A549 (cell line): ENCODE data around the gene DNAJC7. TPM values are rescaled to one million over a fixed set of nuclear protein-coding genes. Genes with fewer than 3 reads are reported as not detected.

ENCODE experiments used
- ATAC-seq, 2 experiments: fragments of 200-7000 bp in 1 of 2; fragments of >200 bp in 1 of 2; cut with Nextera tagmentation in 1 of 2; cut with Tn5 transposase in 1 of 2; 3 replicates each; pipeline versions ENCODE4 v1.8.0 to v1.9.1; 2018 to 2020; ENCODE audit warnings: mild to moderate bottlenecking in 1 of 2, moderate library complexity in 1 of 2
- CTCF ChIA-PET: fragments of 300-600 bp; sonication (Branson Sonifier 250); formaldehyde crosslinking; extraction: SDS; loops from one replicate; lab custom pipeline; 2021; ENCODE audit warnings: antibody characterized with exemption, inconsistent platforms; lab: Yijun Ruan, JAX
- POLR2A ChIA-PET: fragments of 350-600 bp; formaldehyde crosslinking; extraction: SDS; loops from one replicate; lab custom pipeline; 2021; ENCODE audit warnings: antibody characterized with exemption, inconsistent platforms; lab: Yijun Ruan, JAX
- DNase-seq, 2 experiments: peaks; one replicate each; pipeline versions ENCODE4 v3.0.0 to v3.0.0-alpha.2; 2011 to 2016; ENCODE audit warnings: low read depth in 1 of 2, low spot score in 1 of 2
- FAIRE-seq: peaks from 2 replicates; lab custom pipeline; 2011; peaks lifted over from hg19 to GRCh38; lab: Jason Lieb, UNC
- H3K27ac ChIP-seq, 2 experiments: fragments of >200 bp; sonication (Bioruptor Twin); formaldehyde crosslinking; 3 replicates each; pipeline ENCODE4 v1.5.1; 2016 to 2017
- H3K4me1 ChIP-seq: fragments of >200 bp; sonication (Bioruptor Twin); formaldehyde crosslinking; 3 replicates; pipeline ENCODE4 v1.6.1; 2016
- H3K4me2 ChIP-seq: fragments of >200 bp; sonication (Bioruptor Twin); formaldehyde crosslinking; 3 replicates; pipeline ENCODE4 v1.6.1; 2016
- H3K4me3 ChIP-seq: fragments of >200 bp; sonication (Bioruptor Twin); formaldehyde crosslinking; 3 replicates; pipeline ENCODE4 v1.5.1; 2016
- H3K9me3 ChIP-seq: fragments of >200 bp; sonication (Bioruptor Twin); formaldehyde crosslinking; 3 replicates; pipeline ENCODE4 v1.6.1; 2016
- BHLHE40 ChIP-seq: IDR thresholded peaks from 2 replicates; pipeline ENCODE4 v1.6.1; 2012; ENCODE audit warnings: low read depth, low read length, inconsistent platforms
- CBX8 ChIP-seq: fragments of 200-600 bp; sonication (generic); IDR thresholded peaks from 2 replicates; pipeline ENCODE4 v1.6.1; 2016
- CEBPB ChIP-seq, 2 experiments: fragments of >200 bp in 1 of 2; sonication (Bioruptor Twin) in 1 of 2; formaldehyde crosslinking in 1 of 2; IDR thresholded peaks; 2 replicates each; pipeline ENCODE4 v1.6.1; 2012 to 2016
- CTCF ChIP-seq: fragments of >200 bp; sonication (Bioruptor Twin); formaldehyde crosslinking; IDR thresholded peaks from 3 replicates; pipeline ENCODE4 v1.5.1; 2016
- EP300 ChIP-seq, 2 experiments: fragments of >200 bp; sonication (Bioruptor Twin); formaldehyde crosslinking; IDR thresholded peaks; 2 replicates in 1 of 2; 3 replicates in 1 of 2; pipeline ENCODE4 v1.6.1; 2016 to 2017
- ESRRA ChIP-seq: fragments of 150-350 bp; IDR thresholded peaks from 2 replicates; pipeline ENCODE4 v1.6.1; 2014; ENCODE audit warnings: mild to moderate bottlenecking, low read length, borderline replicate concordance
- FOSL2 ChIP-seq, 2 experiments: fragments of 450-650 bp in 1 of 2; fragments of >200 bp in 1 of 2; sonication (Bioruptor Twin) in 1 of 2; formaldehyde crosslinking; IDR thresholded peaks; 2 replicates each; pipeline versions ENCODE4 v1.5.0 to v1.6.1; 2016 to 2020; ENCODE audit warnings: mild to moderate bottlenecking in 1 of 2, moderate library complexity in 1 of 2
- HEYL ChIP-seq: fragments of 250-450 bp; sonication (Bioruptor Pico); IDR thresholded peaks from 2 replicates; pipeline ENCODE4 v1.8.0; 2021; ENCODE audit warnings: mild to moderate bottlenecking, moderate library complexity
- HOXB13 ChIP-seq: fragments of 250-450 bp; sonication (Bioruptor Pico); IDR thresholded peaks from 2 replicates; pipeline ENCODE4 v1.5.0; 2020; ENCODE audit warnings: low read depth, mild to moderate bottlenecking, moderate library complexity
- HOXB5 ChIP-seq: fragments of 250-450 bp; sonication (Bioruptor Pico); IDR thresholded peaks from 2 replicates; pipeline ENCODE4 v1.5.0; 2020; ENCODE audit warnings: mild to moderate bottlenecking, moderate library complexity
- MAFK ChIP-seq: fragments of 450-650 bp; IDR thresholded peaks from 2 replicates; pipeline ENCODE4 v1.6.1; 2014; ENCODE audit not compliant: partially characterized antibody
- MAZ ChIP-seq: fragments of 150-350 bp; IDR thresholded peaks from 2 replicates; pipeline ENCODE4 v1.6.1; 2014; ENCODE audit warnings: antibody characterized with exemption, low read depth, low read length, borderline replicate concordance
- PBX3 ChIP-seq: IDR thresholded peaks from 2 replicates; pipeline ENCODE4 v1.6.1; 2012
- POLR2A ChIP-seq: IDR thresholded peaks from 2 replicates; pipeline ENCODE4 v1.6.1; 2012; ENCODE audit warnings: mild to moderate bottlenecking, low read length
- RNF2 ChIP-seq: fragments of 200-600 bp; sonication (generic); IDR thresholded peaks from 2 replicates; pipeline ENCODE4 v1.6.1; 2016; ENCODE audit warnings: low read depth, mild to moderate bottlenecking, antibody characterized with exemption, moderate library complexity, borderline replicate concordance
- SREBF2 ChIP-seq: fragments of 450-650 bp; IDR thresholded peaks from 2 replicates; pipeline ENCODE4 v1.6.1; 2014; ENCODE audit warnings: mild to moderate bottlenecking, moderate library complexity
- ZFP36 ChIP-seq: fragments of 450-650 bp; IDR thresholded peaks from 2 replicates; pipeline ENCODE4 v1.6.1; 2014; ENCODE audit warnings: borderline replicate concordance; ENCODE audit not compliant: partially characterized antibody
- ZSCAN20 ChIP-seq: fragments of 250-450 bp; sonication (Bioruptor Pico); IDR thresholded peaks from 2 replicates; pipeline ENCODE4 v1.8.0; 2022; ENCODE audit warnings: mild to moderate bottlenecking, moderate library complexity
- WGBS: methylation state at CpG from one replicate; pipeline ENCODE4 v1.1.6; 2017; ENCODE audit errors: missing lambda C conversion rate; 5-methylcytosine and 5-hydroxymethylcytosine counted together
- polyA plus RNA-seq, 4 experiments: library from polyadenylated mRNA; depleted of rRNA in 3 of 4; stranded (reverse); fragments of >200 nt; fragmentation: RNase III in 1 of 4; extraction: RNeasy Plus Mini Kit Qiagen cat#74134 plus additional on column Dnase treatment in 1 of 4; gene quantifications; 2 replicates in 3 of 4; 3 replicates in 1 of 4; pipeline ENCODE4 v1.2.3, GENCODE V29; 2011 to 2017
- TF ChIP-seq, protein P1 (sequence below): IDR thresholded peaks from 2 replicates; pipeline ENCODE4 v1.6.1; 2012; ENCODE audit warnings: low read depth, borderline replicate concordance
- TF ChIP-seq, protein P2 (sequence below): fragments of 450-650 bp; IDR thresholded peaks from 2 replicates; pipeline ENCODE4 v1.6.1; 2014; ENCODE audit warnings: antibody characterized with exemption

The DNAJC7 gene
- polyA plus RNA-seq, 2 of the 4 experiments (the other 2 are of a cell fraction): 95.3 to 148 TPM

DNA sequence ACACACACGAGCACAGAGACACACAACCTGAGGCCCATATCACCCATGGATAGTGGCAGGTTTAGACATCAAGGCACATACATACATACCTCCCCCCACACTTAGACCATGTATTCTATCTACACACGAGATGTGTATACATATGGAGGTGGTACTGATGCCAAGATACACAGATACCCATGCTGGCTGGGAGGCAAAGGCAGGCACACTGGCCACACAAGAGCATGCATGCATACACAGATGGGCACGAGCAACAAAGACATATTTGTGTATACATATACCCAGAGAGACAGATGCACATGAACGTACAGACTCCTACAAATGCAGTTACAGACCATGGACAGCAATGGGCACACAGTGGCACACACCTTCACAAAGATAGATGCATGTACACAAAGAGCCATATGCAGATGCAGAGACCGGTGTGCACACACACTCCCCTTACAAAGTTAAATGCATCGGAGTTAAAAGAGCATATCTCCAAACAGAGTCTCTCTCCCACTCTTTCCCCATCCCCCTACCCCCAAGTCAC, 35.2 kb upstream of the DNAJC7 start:
- Histone ChIP-seq H3K4me1 (peaks cover 12% of the 10 kb centered on the region), H3K9me3 (no peaks in the 10 kb centered on the region), H3K4me3 (no peak overlapping the region), H3K27ac (no peak overlapping the region), H3K4me2 (no peak overlapping the region)
- TF ChIP-seq ZSCAN20 (CRISPR knock-in tag) (no peak), POLR2A (no peak), SREBF2 (no peak), RNF2 (no peak), PBX3 (no peak), FOSL2 (IDR thresholded peaks at IDR 0.05) (no peak), FOSL2 (CRISPR knock-in tag; IDR thresholded peaks at IDR 0.05) (no peak), BHLHE40 (no peak), HOXB5 (CRISPR knock-in tag) (no peak), ESRRA (no peak), EP300 (IDR thresholded peaks at IDR 0.05) (no peak)
- no peak for DNase-seq
- ChIA-PET CTCF (interaction anchor here (1.1 to 16.9 kb wide), 7 partner anchors 9 to 101 kb away, joined by 3 to 454 read pairs (median 6); partner anchors contain the start of genes DHX58, KAT2A and ZNF385C), POLR2A (no interaction called here)
- no peak for ATAC-seq
- FAIRE-seq: no peak
- WGBS: 50% methylated on average over 6 of the region's 6 CpGs

DNA sequence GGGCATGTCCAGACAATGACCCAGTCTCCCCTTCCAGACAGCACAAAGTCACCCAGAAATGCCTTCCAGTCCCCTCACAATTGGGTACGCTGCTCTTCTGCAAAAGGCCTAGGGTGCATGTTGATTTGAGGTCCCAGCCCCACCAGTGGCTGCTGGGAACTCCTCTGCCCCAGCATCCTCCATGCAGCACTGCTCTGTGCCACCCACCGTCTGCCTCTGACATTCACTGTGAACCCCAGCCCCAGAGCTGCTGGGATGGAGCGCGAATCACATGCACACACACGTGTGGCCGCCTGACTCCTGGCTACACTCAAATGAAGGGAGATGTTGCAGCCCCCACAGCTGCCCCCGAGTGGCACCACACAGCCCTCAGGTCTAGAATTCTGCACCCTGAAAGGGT, 34.4 kb upstream of the DNAJC7 start:
- no peak overlapping the region; the same call in 2 of the 3 replicates for H3K4me2 ChIP-seq
- H3K27ac ChIP-seq: no peak overlapping the region
- H3K9me3 ChIP-seq: no peaks in the 10 kb centered on the region
- CTCF ChIA-PET: interaction anchor here (0.9 to 2.1 kb wide), 19 partner anchors 8 to 102 kb away, joined by 3 to 13 read pairs (median 4); partner anchors contain the start of gene KAT2A
- H3K4me1 ChIP-seq: peaks cover 12% of the 10 kb centered on the region
- no peak for TF ChIP-seq MAFK
- TF ChIP-seq, protein P1, sequence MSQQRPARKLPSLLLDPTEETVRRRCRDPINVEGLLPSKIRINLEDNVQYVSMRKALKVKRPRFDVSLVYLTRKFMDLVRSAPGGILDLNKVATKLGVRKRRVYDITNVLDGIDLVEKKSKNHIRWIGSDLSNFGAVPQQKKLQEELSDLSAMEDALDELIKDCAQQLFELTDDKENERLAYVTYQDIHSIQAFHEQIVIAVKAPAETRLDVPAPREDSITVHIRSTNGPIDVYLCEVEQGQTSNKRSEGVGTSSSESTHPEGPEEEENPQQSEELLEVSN: no peak
- no peak for TF ChIP-seq CTCF
- TF ChIP-seq HEYL (CRISPR knock-in tag): no peak
- TF ChIP-seq SREBF2: no peak
- no peak for TF ChIP-seq MAZ
- no peak for TF ChIP-seq HOXB13 (CRISPR knock-in tag)
- TF ChIP-seq, protein P2, sequence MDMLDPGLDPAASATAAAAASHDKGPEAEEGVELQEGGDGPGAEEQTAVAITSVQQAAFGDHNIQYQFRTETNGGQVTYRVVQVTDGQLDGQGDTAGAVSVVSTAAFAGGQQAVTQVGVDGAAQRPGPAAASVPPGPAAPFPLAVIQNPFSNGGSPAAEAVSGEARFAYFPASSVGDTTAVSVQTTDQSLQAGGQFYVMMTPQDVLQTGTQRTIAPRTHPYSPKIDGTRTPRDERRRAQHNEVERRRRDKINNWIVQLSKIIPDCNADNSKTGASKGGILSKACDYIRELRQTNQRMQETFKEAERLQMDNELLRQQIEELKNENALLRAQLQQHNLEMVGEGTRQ: no peak
- TF ChIP-seq CEBPB (IDR thresholded peaks at IDR 0.05): no peak
- TF ChIP-seq CBX8: no peak
- no peak for TF ChIP-seq ZFP36
- DNase-seq (no peak), FAIRE-seq (no peak), ATAC-seq (no peak)
- WGBS: 92% methylated on average over 5 of the region's 7 CpGs
- POLR2A ChIA-PET: no interaction called here
- H3K4me3 ChIP-seq: no peak overlapping the region
